HepG2 (cell line): ENCODE measurements around the gene DAAM2. TPM values are rescaled to one million over a fixed set of nuclear protein-coding genes. Genes with fewer than 3 reads are reported as not detected.

ENCODE experiments used
- RFXANK ChIP-seq: IDR thresholded peaks from 2 replicates; pipeline ENCODE4 v1.6.1; 2016
- RNF2 ChIP-seq: fragments of 450-650 bp; conservative IDR thresholded peaks from 2 replicates; pipeline ENCODE4 v1.6.1; 2016; ENCODE audit warnings: low read depth
- ZNF891 ChIP-seq: sonication (generic); formaldehyde crosslinking; IDR thresholded peaks from 2 replicates; pipeline ENCODE4 v1.5.0; 2020; ENCODE audit warnings: mild to moderate bottlenecking, missing genetic modification reagents
- polyA plus RNA-seq, 8 experiments: library from polyadenylated mRNA; depleted of rRNA in 3 of 8; stranded (reverse) in 7 of 8; unstranded in 1 of 8; fragments of >200 nt; fragmentation: Illumina TruSeq in 4 of 8; extraction: Trizol in 4 of 8; gene quantifications; 2 replicates each; pipeline versions ENCODE4 v1.2.1 to v1.2.3, GENCODE V29; 2011 to 2016; ENCODE audit warnings: low read depth in 4 of 8, missing spikeins in 1 of 8, mixed read lengths in 1 of 8; ENCODE audit not compliant: insufficient read depth in 1 of 8
- total RNA-seq, 5 experiments: library from RNA; depleted of rRNA; stranded (reverse); fragments of >200 nt; fragmentation: Illumina TruSeq; extraction: Trizol; gene quantifications; 2 replicates each; pipeline ENCODE4 v1.2.3, GENCODE V29; 2016; ENCODE audit warnings: low read depth in 1 of 5
- TF ChIP-seq, protein P1 (sequence below): IDR thresholded peaks from 2 replicates; pipeline ENCODE4 v1.4.0; 2020; ENCODE audit warnings: mild to moderate bottlenecking, missing genetic modification reagents
- TF ChIP-seq, protein P2 (sequence below): sonication (generic); formaldehyde crosslinking; IDR thresholded peaks from 2 replicates; pipeline ENCODE4 v1.9.0; 2021; ENCODE audit warnings: missing genetic modification reagents, borderline replicate concordance
- TF ChIP-seq, protein P3 (sequence below), 2 experiments: fragments of 450-650 bp in 1 of 2; sonication (generic) in 1 of 2; formaldehyde crosslinking in 1 of 2; IDR thresholded peaks; 2 replicates each; pipeline versions ENCODE4 v1.6.1 to v1.8.0; 2016 to 2022; ENCODE audit warnings: antibody characterized with exemption in 1 of 2, mild to moderate bottlenecking in 1 of 2, missing genetic modification reagents in 1 of 2
- TF ChIP-seq, protein P4 (sequence below): sonication (generic); formaldehyde crosslinking; conservative IDR thresholded peaks from 2 replicates; pipeline ENCODE4 v1.4.0; 2020; ENCODE audit warnings: mild to moderate bottlenecking, missing genetic modification reagents, moderate library complexity

DAAM2 gene
- total and polyA plus RNA-seq, 2 of the 13 experiments (the other 11 are each of a cell fraction or from before 2014, with no cell fraction given) = 0.01 TPM; not detected in 1

DNA sequence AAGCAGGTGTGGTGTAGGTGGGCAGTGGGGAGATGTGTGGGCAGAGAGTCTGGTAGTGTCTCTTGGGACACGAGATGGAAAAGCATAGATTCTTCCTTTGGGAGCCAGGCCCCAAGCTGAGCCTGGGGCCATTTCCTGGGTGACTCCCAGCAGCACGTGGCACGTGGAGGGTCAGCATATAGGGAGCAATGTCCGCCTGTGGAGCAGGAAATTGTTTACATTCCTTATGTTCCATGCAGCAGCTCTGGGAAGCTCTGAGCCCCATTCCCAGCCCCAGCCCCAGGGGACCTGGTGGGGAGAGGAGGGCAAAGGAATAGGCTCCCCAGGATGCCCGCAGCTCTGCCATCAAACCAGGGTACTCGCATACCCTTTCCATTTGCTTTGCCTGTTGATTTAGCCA is 57.6 kb downstream of the DAAM2 start (continued):
- TF ChIP-seq RNF2 (0 out of 2 replicates have a peak, but pooled peaks have one; percentile 43), RFXANK (CRISPR knock-in tag) (no peak), ZNF891 (CRISPR knock-in tag) (0 out of 2 replicates have a peak, but pooled peaks have one; percentile 62)
- TF ChIP-seq, protein P1, sequence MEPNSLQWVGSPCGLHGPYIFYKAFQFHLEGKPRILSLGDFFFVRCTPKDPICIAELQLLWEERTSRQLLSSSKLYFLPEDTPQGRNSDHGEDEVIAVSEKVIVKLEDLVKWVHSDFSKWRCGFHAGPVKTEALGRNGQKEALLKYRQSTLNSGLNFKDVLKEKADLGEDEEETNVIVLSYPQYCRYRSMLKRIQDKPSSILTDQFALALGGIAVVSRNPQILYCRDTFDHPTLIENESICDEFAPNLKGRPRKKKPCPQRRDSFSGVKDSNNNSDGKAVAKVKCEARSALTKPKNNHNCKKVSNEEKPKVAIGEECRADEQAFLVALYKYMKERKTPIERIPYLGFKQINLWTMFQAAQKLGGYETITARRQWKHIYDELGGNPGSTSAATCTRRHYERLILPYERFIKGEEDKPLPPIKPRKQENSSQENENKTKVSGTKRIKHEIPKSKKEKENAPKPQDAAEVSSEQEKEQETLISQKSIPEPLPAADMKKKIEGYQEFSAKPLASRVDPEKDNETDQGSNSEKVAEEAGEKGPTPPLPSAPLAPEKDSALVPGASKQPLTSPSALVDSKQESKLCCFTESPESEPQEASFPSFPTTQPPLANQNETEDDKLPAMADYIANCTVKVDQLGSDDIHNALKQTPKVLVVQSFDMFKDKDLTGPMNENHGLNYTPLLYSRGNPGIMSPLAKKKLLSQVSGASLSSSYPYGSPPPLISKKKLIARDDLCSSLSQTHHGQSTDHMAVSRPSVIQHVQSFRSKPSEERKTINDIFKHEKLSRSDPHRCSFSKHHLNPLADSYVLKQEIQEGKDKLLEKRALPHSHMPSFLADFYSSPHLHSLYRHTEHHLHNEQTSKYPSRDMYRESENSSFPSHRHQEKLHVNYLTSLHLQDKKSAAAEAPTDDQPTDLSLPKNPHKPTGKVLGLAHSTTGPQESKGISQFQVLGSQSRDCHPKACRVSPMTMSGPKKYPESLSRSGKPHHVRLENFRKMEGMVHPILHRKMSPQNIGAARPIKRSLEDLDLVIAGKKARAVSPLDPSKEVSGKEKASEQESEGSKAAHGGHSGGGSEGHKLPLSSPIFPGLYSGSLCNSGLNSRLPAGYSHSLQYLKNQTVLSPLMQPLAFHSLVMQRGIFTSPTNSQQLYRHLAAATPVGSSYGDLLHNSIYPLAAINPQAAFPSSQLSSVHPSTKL (CRISPR knock-in tag) = peak; percentile 48
- TF ChIP-seq, protein P2, sequence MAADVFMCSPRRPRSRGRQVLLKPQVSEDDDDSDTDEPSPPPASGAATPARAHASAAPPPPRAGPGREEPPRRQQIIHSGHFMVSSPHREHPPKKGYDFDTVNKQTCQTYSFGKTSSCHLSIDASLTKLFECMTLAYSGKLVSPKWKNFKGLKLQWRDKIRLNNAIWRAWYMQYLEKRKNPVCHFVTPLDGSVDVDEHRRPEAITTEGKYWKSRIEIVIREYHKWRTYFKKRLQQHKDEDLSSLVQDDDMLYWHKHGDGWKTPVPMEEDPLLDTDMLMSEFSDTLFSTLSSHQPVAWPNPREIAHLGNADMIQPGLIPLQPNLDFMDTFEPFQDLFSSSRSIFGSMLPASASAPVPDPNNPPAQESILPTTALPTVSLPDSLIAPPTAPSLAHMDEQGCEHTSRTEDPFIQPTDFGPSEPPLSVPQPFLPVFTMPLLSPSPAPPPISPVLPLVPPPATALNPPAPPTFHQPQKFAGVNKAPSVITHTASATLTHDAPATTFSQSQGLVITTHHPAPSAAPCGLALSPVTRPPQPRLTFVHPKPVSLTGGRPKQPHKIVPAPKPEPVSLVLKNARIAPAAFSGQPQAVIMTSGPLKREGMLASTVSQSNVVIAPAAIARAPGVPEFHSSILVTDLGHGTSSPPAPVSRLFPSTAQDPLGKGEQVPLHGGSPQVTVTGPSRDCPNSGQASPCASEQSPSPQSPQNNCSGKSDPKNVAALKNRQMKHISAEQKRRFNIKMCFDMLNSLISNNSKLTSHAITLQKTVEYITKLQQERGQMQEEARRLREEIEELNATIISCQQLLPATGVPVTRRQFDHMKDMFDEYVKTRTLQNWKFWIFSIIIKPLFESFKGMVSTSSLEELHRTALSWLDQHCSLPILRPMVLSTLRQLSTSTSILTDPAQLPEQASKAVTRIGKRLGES (CRISPR knock-in tag) = peak; percentile 71
- TF ChIP-seq, protein P3, sequence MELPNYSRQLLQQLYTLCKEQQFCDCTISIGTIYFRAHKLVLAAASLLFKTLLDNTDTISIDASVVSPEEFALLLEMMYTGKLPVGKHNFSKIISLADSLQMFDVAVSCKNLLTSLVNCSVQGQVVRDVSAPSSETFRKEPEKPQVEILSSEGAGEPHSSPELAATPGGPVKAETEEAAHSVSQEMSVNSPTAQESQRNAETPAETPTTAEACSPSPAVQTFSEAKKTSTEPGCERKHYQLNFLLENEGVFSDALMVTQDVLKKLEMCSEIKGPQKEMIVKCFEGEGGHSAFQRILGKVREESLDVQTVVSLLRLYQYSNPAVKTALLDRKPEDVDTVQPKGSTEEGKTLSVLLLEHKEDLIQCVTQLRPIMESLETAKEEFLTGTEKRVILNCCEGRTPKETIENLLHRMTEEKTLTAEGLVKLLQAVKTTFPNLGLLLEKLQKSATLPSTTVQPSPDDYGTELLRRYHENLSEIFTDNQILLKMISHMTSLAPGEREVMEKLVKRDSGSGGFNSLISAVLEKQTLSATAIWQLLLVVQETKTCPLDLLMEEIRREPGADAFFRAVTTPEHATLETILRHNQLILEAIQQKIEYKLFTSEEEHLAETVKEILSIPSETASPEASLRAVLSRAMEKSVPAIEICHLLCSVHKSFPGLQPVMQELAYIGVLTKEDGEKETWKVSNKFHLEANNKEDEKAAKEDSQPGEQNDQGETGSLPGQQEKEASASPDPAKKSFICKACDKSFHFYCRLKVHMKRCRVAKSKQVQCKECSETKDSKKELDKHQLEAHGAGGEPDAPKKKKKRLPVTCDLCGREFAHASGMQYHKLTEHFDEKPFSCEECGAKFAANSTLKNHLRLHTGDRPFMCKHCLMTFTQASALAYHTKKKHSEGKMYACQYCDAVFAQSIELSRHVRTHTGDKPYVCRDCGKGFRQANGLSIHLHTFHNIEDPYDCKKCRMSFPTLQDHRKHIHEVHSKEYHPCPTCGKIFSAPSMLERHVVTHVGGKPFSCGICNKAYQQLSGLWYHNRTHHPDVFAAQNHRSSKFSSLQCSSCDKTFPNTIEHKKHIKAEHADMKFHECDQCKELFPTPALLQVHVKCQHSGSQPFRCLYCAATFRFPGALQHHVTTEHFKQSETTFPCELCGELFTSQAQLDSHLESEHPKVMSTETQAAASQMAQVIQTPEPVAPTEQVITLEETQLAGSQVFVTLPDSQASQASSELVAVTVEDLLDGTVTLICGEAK (IDR thresholded peaks at IDR 0.05) = no peak
- TF ChIP-seq, protein P3 (CRISPR knock-in tag; IDR thresholded peaks at IDR 0.05) = peak; percentile 39; the same call in 1 of the 2 replicates
- TF ChIP-seq, protein P4, sequence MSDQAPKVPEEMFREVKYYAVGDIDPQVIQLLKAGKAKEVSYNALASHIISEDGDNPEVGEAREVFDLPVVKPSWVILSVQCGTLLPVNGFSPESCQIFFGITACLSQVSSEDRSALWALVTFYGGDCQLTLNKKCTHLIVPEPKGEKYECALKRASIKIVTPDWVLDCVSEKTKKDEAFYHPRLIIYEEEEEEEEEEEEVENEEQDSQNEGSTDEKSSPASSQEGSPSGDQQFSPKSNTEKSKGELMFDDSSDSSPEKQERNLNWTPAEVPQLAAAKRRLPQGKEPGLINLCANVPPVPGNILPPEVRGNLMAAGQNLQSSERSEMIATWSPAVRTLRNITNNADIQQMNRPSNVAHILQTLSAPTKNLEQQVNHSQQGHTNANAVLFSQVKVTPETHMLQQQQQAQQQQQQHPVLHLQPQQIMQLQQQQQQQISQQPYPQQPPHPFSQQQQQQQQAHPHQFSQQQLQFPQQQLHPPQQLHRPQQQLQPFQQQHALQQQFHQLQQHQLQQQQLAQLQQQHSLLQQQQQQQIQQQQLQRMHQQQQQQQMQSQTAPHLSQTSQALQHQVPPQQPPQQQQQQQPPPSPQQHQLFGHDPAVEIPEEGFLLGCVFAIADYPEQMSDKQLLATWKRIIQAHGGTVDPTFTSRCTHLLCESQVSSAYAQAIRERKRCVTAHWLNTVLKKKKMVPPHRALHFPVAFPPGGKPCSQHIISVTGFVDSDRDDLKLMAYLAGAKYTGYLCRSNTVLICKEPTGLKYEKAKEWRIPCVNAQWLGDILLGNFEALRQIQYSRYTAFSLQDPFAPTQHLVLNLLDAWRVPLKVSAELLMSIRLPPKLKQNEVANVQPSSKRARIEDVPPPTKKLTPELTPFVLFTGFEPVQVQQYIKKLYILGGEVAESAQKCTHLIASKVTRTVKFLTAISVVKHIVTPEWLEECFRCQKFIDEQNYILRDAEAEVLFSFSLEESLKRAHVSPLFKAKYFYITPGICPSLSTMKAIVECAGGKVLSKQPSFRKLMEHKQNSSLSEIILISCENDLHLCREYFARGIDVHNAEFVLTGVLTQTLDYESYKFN (CRISPR knock-in tag) = 0 out of 2 replicates have a peak, but pooled peaks have one; percentile 17
